ENCODE data around the gene PBX2. TPM values are rescaled to one million over a fixed set of nuclear protein-coding genes. Genes with fewer than 3 reads are reported as not detected.

The PBX2 gene
- total and polyA plus RNA-seq, 4 experiments from 2014 or later, result 0.57 to 192 (median 94.7) TPM

- H3K9me3 Mint-ChIP-seq, result peaks cover 0 to 2% (median 0%) of the 10 kb centered on the region in 8 donors
- POLR2A ChIA-PET (ENCODE audit: partially characterized antibody), result interaction anchor here (0.5 to 8.4 kb wide), 4 partner anchors 8 to 55 kb away, joined by 3 to 408 read pairs (median 4); partner anchors contain the start of genes ATF6B, FKBPL, GPSM3 and PBX2
- peaks cover 83% of the 10 kb centered on the region for H3K4me1 ChIP-seq (ENCODE audit: insufficient read depth, low read length)
- intact Hi-C loops (cut with micrococcal nuclease), result no loop called here
- no peaks in the 10 kb centered on the region for H3K27me3 Mint-ChIP-seq
- peak overlapping the region in 4 of 7 donors; percentile 47 to 62 (median 61) for H3K27ac Mint-ChIP-seq
- H3K4me1 Mint-ChIP-seq, result peaks cover 41 to 66% (median 51%) of the 10 kb centered on the region in 4 donors
- no peak overlapping the region for H3K4me3 Mint-ChIP-seq
- CTCF ChIA-PET (ENCODE audit: partially characterized antibody), result interaction anchor here (1.1 to 1.6 kb wide), 2 partner anchors 12 to 65 kb away, joined by 3 to 4 read pairs; no protein-coding TSS in a partner anchor
- no peak overlapping the region for H3K4me3 ChIP-seq (ENCODE audit: low read length in 2 of 2)
- no peaks in the 10 kb centered on the region for H3K9me3 ChIP-seq (ENCODE audit: control insufficient read depth in 1 of 2, low read length in 2 of 2)
- DNase-seq, result no peak
- no peak overlapping the region for H3K27ac ChIP-seq (ENCODE audit: low read depth, low read length)
- H3K27me3 ChIP-seq (ENCODE audit: insufficient read depth, low read length), result no peaks in the 10 kb centered on the region
- H3K36me3 Mint-ChIP-seq, result peaks cover 34 to 59% of the 10 kb centered on the region in 2 donors
- H3K36me3 ChIP-seq (ENCODE audit: insufficient read depth, low read length), result peaks cover 60% of the 10 kb centered on the region
These were observed 7.0 kb downstream of the PBX2 start for GRCh38 chr6:32183030-32183429.

- Mint-ChIP-seq H3K4me1 (peaks cover 39 to 63% (median 50%) of the 10 kb centered on the region in 4 donors), H3K36me3 (peaks cover 32 to 59% of the 10 kb centered on the region in 2 donors), H3K27me3 (no peaks in the 10 kb centered on the region), H3K9me3 (peaks cover 0 to 2% (median 0%) of the 10 kb centered on the region in 8 donors), H3K4me3 (no peak overlapping the region), H3K27ac (peak overlapping the region in 1 of 7 donors; percentile 50)
- no peak overlapping the region for H3K27ac ChIP-seq (ENCODE audit: low read depth, low read length)
- peaks cover 78% of the 10 kb centered on the region for H3K4me1 ChIP-seq (ENCODE audit: insufficient read depth, low read length)
- intact Hi-C loops (cut with micrococcal nuclease), result no loop called here
- H3K27me3 ChIP-seq (ENCODE audit: insufficient read depth, low read length), result no peaks in the 10 kb centered on the region
- no peaks in the 10 kb centered on the region for H3K9me3 ChIP-seq (ENCODE audit: control insufficient read depth in 1 of 2, low read length in 2 of 2)
- peaks cover 56% of the 10 kb centered on the region for H3K36me3 ChIP-seq (ENCODE audit: insufficient read depth, low read length)
- no peak overlapping the region for H3K4me3 ChIP-seq (ENCODE audit: low read length in 2 of 2)
- CTCF ChIA-PET (ENCODE audit: partially characterized antibody), result interaction anchor here (0.5 to 1.6 kb wide), 3 partner anchors 13 to 89 kb away, joined by 3 to 4 read pairs (median 3); no protein-coding TSS in a partner anchor
- POLR2A ChIA-PET (ENCODE audit: partially characterized antibody), result interaction anchor here (0.5 to 8.4 kb wide), 4 partner anchors 9 to 55 kb away, joined by 3 to 408 read pairs (median 4); partner anchors contain the start of genes ATF6B, FKBPL, GPSM3 and PBX2
- peak in 1 of 5 donors; percentile 29 for DNase-seq
These were observed 7.4 kb downstream of the PBX2 start for GRCh38 chr6:32182555-32182981.

GRCh38 chr6:32181915-32182529, 8.0 kb downstream of the PBX2 start:
- Histone ChIP-seq H3K4me1 (ENCODE audit: insufficient read depth, low read length) (peaks cover 75% of the 10 kb centered on the region), H3K27ac (ENCODE audit: low read depth, low read length) (no peak overlapping the region), H3K4me3 (ENCODE audit: low read length in 2 of 2) (no peak overlapping the region), H3K9me3 (ENCODE audit: control insufficient read depth in 1 of 2, low read length in 2 of 2) (no peaks in the 10 kb centered on the region), H3K36me3 (ENCODE audit: insufficient read depth, low read length) (peaks cover 51% of the 10 kb centered on the region), H3K27me3 (ENCODE audit: insufficient read depth, low read length) (no peaks in the 10 kb centered on the region)
- H3K27me3 Mint-ChIP-seq, result no peaks in the 10 kb centered on the region
- H3K4me3 Mint-ChIP-seq, result no peak overlapping the region
- peak in 1 of 5 donors; percentile 20 for DNase-seq
- POLR2A ChIA-PET (ENCODE audit: partially characterized antibody), result interaction anchor here (1.7 to 8.4 kb wide), 2 partner anchors 9 to 52 kb away, joined by 5 to 408 read pairs; partner anchors contain the start of genes FKBPL, GPSM3 and PBX2
- intact Hi-C loops (cut with micrococcal nuclease), result no loop called here
- peaks cover 27 to 54% of the 10 kb centered on the region in 2 donors for H3K36me3 Mint-ChIP-seq
- CTCF ChIA-PET (ENCODE audit: partially characterized antibody), result interaction anchor here (0.5 to 1.6 kb wide), 3 partner anchors 13 to 88 kb away, joined by 3 to 4 read pairs (median 3); no protein-coding TSS in a partner anchor
- H3K9me3 Mint-ChIP-seq, result peaks cover 0 to 2% (median 0%) of the 10 kb centered on the region in 8 donors
- H3K4me1 Mint-ChIP-seq, result peaks cover 35 to 63% (median 48%) of the 10 kb centered on the region in 4 donors
- H3K27ac Mint-ChIP-seq, result peak overlapping the region in 3 of 7 donors; percentile 50 to 81 (median 62)

DNA sequence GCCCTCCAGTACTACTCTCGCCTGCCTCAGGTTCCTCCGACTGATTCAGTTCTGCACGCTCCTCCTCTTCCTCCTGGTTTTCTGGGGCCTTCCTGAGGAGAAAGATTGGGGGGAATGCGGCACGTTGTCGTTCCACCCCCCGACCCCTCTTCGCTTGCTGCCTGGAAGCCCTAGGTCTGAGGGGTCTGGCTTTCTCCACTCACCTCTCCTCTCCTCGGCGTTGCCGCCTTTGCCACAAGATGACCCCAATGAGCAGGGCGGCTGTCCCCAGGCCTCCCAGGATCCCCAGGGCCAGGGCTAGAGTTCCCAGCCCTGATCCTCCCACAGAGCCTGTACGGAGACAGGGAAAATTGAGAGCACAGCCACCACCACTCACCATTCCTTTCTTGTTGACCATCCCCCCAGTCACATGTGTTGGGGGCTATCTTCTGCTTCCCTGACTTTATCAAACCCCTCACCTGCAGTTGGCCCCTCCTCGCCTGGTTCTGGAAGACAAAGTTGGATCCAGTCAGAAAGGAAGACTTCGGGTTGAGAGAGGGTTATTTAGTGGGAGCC, 8.8 kb downstream of the PBX2 start:
- ChIA-PET CTCF (ENCODE audit: partially characterized antibody) (interaction anchor here (1.2 to 2.7 kb wide), 2 partner anchors 9 to 12 kb away, joined by 3 to 18 read pairs; partner anchors contain the start of gene PBX2), POLR2A (ENCODE audit: partially characterized antibody) (interaction anchor here (1.7 to 8.4 kb wide), 2 partner anchors 10 to 52 kb away, joined by 5 to 408 read pairs; partner anchors contain the start of genes FKBPL, GPSM3 and PBX2)
- Histone ChIP-seq H3K27me3 (ENCODE audit: insufficient read depth, low read length) (no peaks in the 10 kb centered on the region), H3K4me3 (ENCODE audit: low read length in 2 of 2) (no peak overlapping the region), H3K36me3 (ENCODE audit: insufficient read depth, low read length) (peaks cover 43% of the 10 kb centered on the region), H3K4me1 (ENCODE audit: insufficient read depth, low read length) (peaks cover 75% of the 10 kb centered on the region), H3K27ac (ENCODE audit: low read depth, low read length) (no peak overlapping the region), H3K9me3 (ENCODE audit: control insufficient read depth in 1 of 2, low read length in 2 of 2) (no peaks in the 10 kb centered on the region)
- no peak for DNase-seq
- Mint-ChIP-seq H3K4me1 (peaks cover 35 to 63% (median 48%) of the 10 kb centered on the region in 4 donors), H3K36me3 (peaks cover 19 to 46% of the 10 kb centered on the region in 2 donors), H3K27me3 (no peaks in the 10 kb centered on the region), H3K27ac (peak overlapping the region in 5 of 7 donors; percentile 42 to 81 (median 78)), H3K4me3 (no peak overlapping the region), H3K9me3 (no peaks in the 10 kb centered on the region)
- intact Hi-C loops (cut with micrococcal nuclease), result no loop called here

- CTCF ChIA-PET (ENCODE audit: partially characterized antibody), result interaction anchor here (0.6 to 2.7 kb wide), 7 partner anchors 10 to 1129 kb away, joined by 3 to 18 read pairs (median 5); partner anchors contain the start of genes GPSM3 and PBX2
- H3K27ac Mint-ChIP-seq, result peak overlapping the region; percentile 79 to 100 (median 98)
These were observed 10.1 kb downstream of the PBX2 start for GRCh38 chr6:32179766-32180405.

GRCh38 chr6:32178547-32179440, 11.2 kb downstream of the PBX2 start:
- H3K27me3 Mint-ChIP-seq, result no peaks in the 10 kb centered on the region
- Histone ChIP-seq H3K27ac (ENCODE audit: low read depth, low read length) (peak overlapping the region; percentile 91), H3K4me3 (ENCODE audit: low read length in 2 of 2) (peak overlapping the region; percentile 64 to 74), H3K27me3 (ENCODE audit: insufficient read depth, low read length) (no peaks in the 10 kb centered on the region), H3K36me3 (ENCODE audit: insufficient read depth, low read length) (peaks cover 32% of the 10 kb centered on the region), H3K4me1 (ENCODE audit: insufficient read depth, low read length) (peaks cover 79% of the 10 kb centered on the region), H3K9me3 (ENCODE audit: control insufficient read depth in 1 of 2, low read length in 2 of 2) (no peaks in the 10 kb centered on the region)
- H3K9me3 Mint-ChIP-seq, result no peaks in the 10 kb centered on the region
- peak in 1 of 5 donors; percentile 24 for DNase-seq
- peaks cover 10 to 37% of the 10 kb centered on the region in 2 donors for H3K36me3 Mint-ChIP-seq
- H3K4me3 Mint-ChIP-seq, result peak overlapping the region; percentile 92 to 100 (median 96)
- peaks cover 42 to 76% (median 59%) of the 10 kb centered on the region in 4 donors for H3K4me1 Mint-ChIP-seq
- peak overlapping the region; percentile 97 to 100 (median 99) for H3K27ac Mint-ChIP-seq
- POLR2A ChIA-PET (ENCODE audit: partially characterized antibody), result interaction anchor here (0.6 to 8.4 kb wide), 6 partner anchors 13 to 793 kb away, joined by 3 to 408 read pairs (median 4); partner anchors contain the start of genes ATF6B, FKBPL, GPSM3 and PBX2
- intact Hi-C loops (cut with micrococcal nuclease), result loop anchor here (1.0 to 5.0 kb wide), 5 partner anchors 12 to 794 kb away; partner anchors contain the start of genes ATF6B, EHMT2 and PBX2
- CTCF ChIA-PET (ENCODE audit: partially characterized antibody), result interaction anchor here (1.1 to 2.7 kb wide), 7 partner anchors 9 to 60 kb away, joined by 3 to 18 read pairs (median 3); partner anchors contain the start of genes ATF6B, GPSM3 and PBX2

More at GRCh38 chr6:32179766-32180405, 10.1 kb downstream of the PBX2 start:
- POLR2A ChIA-PET (ENCODE audit: partially characterized antibody), result interaction anchor here (0.5 to 8.4 kb wide), 4 partner anchors 11 to 792 kb away, joined by 3 to 408 read pairs (median 4); partner anchors contain the start of genes ATF6B, GPSM3 and PBX2
- peaks cover 76% of the 10 kb centered on the region for H3K4me1 ChIP-seq (ENCODE audit: insufficient read depth, low read length)
- DNase-seq, result peak in 1 of 5 donors; percentile 31
- no peak overlapping the region for H3K4me3 ChIP-seq (ENCODE audit: low read length in 2 of 2)
- Mint-ChIP-seq H3K9me3 (no peaks in the 10 kb centered on the region), H3K4me1 (peaks cover 33 to 65% (median 48%) of the 10 kb centered on the region in 4 donors), H3K27me3 (no peaks in the 10 kb centered on the region), H3K36me3 (peaks cover 10 to 40% of the 10 kb centered on the region in 2 donors), H3K4me3 (peak overlapping the region in 7 of 8 donors; percentile 21 to 99 (median 47))
- no peaks in the 10 kb centered on the region for H3K9me3 ChIP-seq (ENCODE audit: control insufficient read depth in 1 of 2, low read length in 2 of 2)
- peaks cover 38% of the 10 kb centered on the region for H3K36me3 ChIP-seq (ENCODE audit: insufficient read depth, low read length)
- intact Hi-C loops (cut with micrococcal nuclease), result loop anchor here (5.0 kb wide), 2 partner anchors 283 to 792 kb away; partner anchors contain the start of gene EHMT2
- peak overlapping the region; percentile 91 for H3K27ac ChIP-seq (ENCODE audit: low read depth, low read length)
- no peaks in the 10 kb centered on the region for H3K27me3 ChIP-seq (ENCODE audit: insufficient read depth, low read length)

All from CD4-positive, alpha-beta memory T cell (primary cell).